NK-92 treated with Interleukin-12 subunit alpha and Interleukin-12 subunit beta, amount 100 ng/mL, for 24 hours (cell line): Measurements from ENCODE around the gene ZBTB20.

Experiments used
- DNase-seq: peaks from one replicate; lab custom pipeline; 2025; lab: John Stamatoyannopoulos, UW

ZBTB20 gene

GRCh38 chr3:114374433-114374990, 772.6 kb downstream of the ZBTB20 start:
- DNase-seq, result no peak

GRCh38 chr3:114370537-114371174, 776.4 kb downstream of the ZBTB20 start:
- DNase-seq, result no peak

GRCh38 chr3:114365909-114366308, 781.2 kb downstream of the ZBTB20 start:
- DNase-seq, result no peak

- no peak for DNase-seq
Measured at GRCh38 chr3:114364806-114365654, 782.1 kb downstream of the ZBTB20 start.

GRCh38 chr3:114363554-114364202, 783.4 kb downstream of the ZBTB20 start:
- DNase-seq, result no peak

GRCh38 chr3:114362815-114363214, 784.3 kb downstream of the ZBTB20 start:
- no peak for DNase-seq

GRCh38 chr3:114361391-114361790, 785.7 kb downstream of the ZBTB20 start:
- DNase-seq, result no peak

GRCh38 chr3:114356525-114356924, 790.6 kb downstream of the ZBTB20 start:
- no peak for DNase-seq

- no peak for DNase-seq
Measured at GRCh38 chr3:114356066-114356465, 791.0 kb downstream of the ZBTB20 start.

GRCh38 chr3:114355653-114356052, 791.4 kb downstream of the ZBTB20 start:
- DNase-seq, result no peak

GRCh38 chr3:114351822-114352145, 795.3 kb downstream of the ZBTB20 start:
- no peak for DNase-seq

GRCh38 chr3:114351123-114351821, 795.8 kb downstream of the ZBTB20 start:
- DNase-seq, result no peak

- DNase-seq, result no peak
Measured at GRCh38 chr3:114350690-114351089, 796.4 kb downstream of the ZBTB20 start.

GRCh38 chr3:114350271-114350670, 796.8 kb downstream of the ZBTB20 start:
- DNase-seq, result no peak

GRCh38 chr3:114344492-114344891, 802.6 kb downstream of the ZBTB20 start:
- no peak for DNase-seq

- DNase-seq, result no peak
Measured at GRCh38 chr3:114338651-114339357, 808.3 kb downstream of the ZBTB20 start.

GRCh38 chr3:114336857-114337256, 810.2 kb downstream of the ZBTB20 start:
- no peak for DNase-seq

- DNase-seq, result no peak
Measured at GRCh38 chr3:114336122-114336697, 810.9 kb downstream of the ZBTB20 start.

GRCh38 chr3:114333923-114334240, 813.2 kb downstream of the ZBTB20 start:
- no peak for DNase-seq

GRCh38 chr3:114333180-114333922, 813.7 kb downstream of the ZBTB20 start:
- DNase-seq, result no peak
